ENCODE results near the gene ATG3.

DNA sequence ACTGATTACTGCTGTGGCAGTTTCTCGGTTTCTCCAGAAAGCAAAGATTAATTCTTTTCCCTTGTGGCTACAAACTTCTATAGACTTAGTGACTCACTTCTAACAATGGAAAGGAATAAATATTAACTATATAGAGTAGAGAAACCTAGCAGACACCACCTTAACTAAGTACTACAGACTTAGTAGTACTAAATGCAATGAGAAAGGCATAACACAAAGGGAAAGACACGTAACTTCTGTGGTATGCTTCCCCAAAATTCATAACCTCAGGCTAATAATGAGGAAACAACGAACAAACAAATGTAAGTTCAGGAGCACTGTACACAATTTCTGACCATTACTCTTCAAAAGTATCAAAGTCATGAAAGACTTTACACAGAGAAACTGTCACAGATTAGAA, 31.2 kb downstream of the ATG3 start:
- TF ChIP-seq CTCF (conservative IDR thresholded peaks at IDR 0.05; ENCODE audit: low read length) (no peak), EZH2phosphoT487 (IDR thresholded peaks at IDR 0.05; ENCODE audit: borderline replicate concordance) (no peak)

Data from Loucy (cell line).